Nucleus accumbens (tissue), 56 donors: Measurements from ENCODE around the gene OR11H6.
"Not testable (repeated sequence)": the region's sequence is repeated elsewhere in the genome, so short reads cannot be mapped to it uniquely, and the experiment has no call there.

ENCODE experiments used
- DNase-seq, 56 donors: peaks; one replicate each; lab custom pipeline; 2025; lab: John Stamatoyannopoulos, UW

The OR11H6 gene

GRCh38 chr14:20247646-20248246 is 24.2 kb downstream of the OR11H6 start:
- DNase-seq: no peak

- DNase-seq: no peak
Observed at GRCh38 chr14:20262642-20263128, 39.2 kb downstream of the OR11H6 start.

GRCh38 chr14:20264361-20264760 is 40.9 kb downstream of the OR11H6 start:
- DNase-seq: not testable (repeated sequence)

- no peak for DNase-seq
Observed at GRCh38 chr14:20274062-20274461, 50.6 kb downstream of the OR11H6 start.
